NCI-H2196 (cell line): ENCODE results near the gene TOGARAM2.

Experiments
- DNase-seq: peaks from one replicate; lab custom pipeline; 2025; ENCODE audit not compliant: unreplicated experiment; lab: John Stamatoyannopoulos, UW

TOGARAM2 gene

DNA sequence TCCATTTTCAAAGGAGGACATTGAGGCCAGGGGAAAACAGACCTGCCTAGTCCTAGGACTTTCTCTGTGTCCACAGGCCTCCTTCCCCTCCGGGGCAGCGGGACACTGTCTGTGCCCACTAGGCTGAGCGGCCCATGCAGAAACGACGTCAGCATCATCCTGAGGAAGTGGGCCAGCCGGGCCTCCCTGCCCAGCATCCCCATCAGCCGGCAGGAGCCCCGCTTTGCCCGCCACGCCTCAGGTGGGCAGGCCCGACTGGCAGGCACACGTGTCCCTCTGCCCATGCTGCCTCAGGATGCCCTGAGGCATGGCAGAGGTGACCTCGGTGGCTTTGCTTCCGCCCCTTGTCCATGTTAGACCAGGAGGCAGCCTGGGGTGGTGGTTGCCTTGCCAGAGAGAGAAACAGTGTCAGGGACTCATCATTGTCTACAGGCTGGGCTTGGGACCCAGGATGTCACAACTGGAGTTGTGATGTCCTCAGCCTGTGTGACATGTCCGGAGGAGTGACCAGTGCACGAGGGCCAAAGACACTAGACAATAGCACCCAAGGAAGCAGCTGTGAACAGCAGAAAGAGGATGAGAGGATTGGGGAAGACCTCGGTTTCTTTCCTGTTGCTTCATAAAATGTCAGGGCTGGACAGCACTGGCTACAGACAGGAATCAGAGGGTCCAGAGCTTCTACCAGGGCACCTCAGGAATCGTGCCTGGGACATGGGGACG is 36.8 kb downstream of the TOGARAM2 start:
- DNase-seq = no peak

- no peak for DNase-seq
Observed at GRCh38 chr2:29021886-29022285, 40.8 kb downstream of the TOGARAM2 start.

DNA sequence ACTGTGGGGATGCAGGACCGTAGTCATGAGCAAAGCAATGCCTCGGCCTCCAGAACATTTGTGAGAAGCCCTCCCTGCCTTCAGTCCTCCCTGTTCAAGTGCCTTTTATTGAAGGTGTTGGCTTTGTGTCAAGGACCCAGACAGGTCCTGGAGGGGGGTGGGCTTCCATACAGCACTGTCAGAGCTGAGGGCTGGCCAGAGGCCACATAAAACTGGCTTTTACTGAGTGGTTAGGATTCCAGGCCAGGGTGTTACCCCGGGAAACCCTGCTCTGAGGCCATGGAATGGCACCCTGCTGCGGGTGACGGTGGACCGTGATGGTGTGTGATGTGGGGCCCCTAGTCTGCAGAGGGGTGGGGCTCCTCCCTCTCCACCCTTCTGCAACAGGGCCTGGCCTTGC is 41.6 kb downstream of the TOGARAM2 start:
- DNase-seq = no peak

- DNase-seq = no peak
Observed at GRCh38 chr2:29023188-29023587, 42.1 kb downstream of the TOGARAM2 start.

DNA sequence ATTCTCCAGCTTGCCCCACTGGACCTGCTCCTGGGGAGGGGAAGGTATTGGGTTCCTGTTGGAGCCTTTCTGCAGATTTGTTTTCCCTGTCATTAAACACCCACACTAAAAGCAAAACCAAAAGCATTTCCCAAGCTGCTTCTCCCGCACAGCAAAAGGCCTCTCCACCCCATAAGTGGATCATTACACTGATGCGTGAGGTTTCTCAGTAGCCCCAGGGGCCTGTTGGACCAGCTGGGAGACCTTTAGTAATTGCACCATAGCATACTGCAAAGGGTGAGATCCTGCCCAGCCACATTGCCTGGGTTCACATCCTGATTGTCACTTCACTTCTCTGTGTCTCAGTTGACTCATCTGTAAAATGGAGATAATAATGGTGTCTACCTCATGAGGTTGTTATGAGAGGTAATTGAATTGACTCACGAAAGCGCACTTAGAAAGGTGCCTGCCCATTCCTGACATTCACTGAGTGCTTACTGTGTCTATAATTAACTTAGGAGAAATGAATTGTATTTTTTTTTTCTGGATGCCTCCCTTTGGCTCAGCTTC is 43.9 kb downstream of the TOGARAM2 start:
- no peak for DNase-seq

- no peak for DNase-seq
Observed at GRCh38 chr2:29025711-29026110, 44.6 kb downstream of the TOGARAM2 start.

GRCh38 chr2:29031046-29031445 is 49.9 kb downstream of the TOGARAM2 start:
- no peak for DNase-seq

DNA sequence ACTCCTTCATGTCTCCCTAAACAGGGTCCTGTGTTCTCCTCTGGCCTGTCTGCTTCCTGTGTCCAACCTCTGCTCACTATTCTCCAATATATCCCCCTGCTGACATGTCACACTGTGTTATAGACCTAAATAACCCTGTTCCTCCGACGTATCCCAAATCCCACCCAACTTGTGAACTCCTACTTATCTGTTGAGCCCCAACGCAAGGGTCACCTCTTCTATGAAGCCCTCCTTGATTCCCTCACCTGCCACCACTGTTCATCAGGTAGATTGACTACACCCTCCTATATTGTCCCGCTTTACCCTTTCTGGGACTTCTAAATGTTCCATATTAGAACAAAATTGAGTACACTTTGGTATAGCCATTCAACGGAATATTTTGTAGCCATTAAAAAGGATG is 51.1 kb downstream of the TOGARAM2 start:
- no peak for DNase-seq

- no peak for DNase-seq
Observed at GRCh38 chr2:29033172-29033571, 52.1 kb downstream of the TOGARAM2 start.

DNA sequence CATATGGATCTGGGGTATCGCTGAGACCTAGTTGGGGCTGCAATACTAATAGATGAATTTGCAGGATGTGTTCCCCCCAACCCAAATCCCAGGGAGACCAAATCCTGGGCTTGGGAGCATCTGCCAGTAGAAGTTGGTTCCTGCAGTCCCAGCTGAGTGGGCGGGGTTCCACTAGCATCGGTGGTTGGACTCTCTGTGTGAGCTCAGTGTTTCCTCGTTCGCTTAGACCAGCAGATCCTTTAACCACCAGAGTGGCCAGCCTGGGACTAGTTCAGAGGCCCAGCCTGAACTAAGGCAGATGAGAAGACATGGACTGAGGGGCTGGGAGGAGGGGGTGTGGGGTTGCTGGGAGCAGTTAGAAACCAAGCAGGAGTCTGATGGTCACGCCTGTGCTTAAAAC is 52.6 kb downstream of the TOGARAM2 start:
- no peak for DNase-seq

DNA sequence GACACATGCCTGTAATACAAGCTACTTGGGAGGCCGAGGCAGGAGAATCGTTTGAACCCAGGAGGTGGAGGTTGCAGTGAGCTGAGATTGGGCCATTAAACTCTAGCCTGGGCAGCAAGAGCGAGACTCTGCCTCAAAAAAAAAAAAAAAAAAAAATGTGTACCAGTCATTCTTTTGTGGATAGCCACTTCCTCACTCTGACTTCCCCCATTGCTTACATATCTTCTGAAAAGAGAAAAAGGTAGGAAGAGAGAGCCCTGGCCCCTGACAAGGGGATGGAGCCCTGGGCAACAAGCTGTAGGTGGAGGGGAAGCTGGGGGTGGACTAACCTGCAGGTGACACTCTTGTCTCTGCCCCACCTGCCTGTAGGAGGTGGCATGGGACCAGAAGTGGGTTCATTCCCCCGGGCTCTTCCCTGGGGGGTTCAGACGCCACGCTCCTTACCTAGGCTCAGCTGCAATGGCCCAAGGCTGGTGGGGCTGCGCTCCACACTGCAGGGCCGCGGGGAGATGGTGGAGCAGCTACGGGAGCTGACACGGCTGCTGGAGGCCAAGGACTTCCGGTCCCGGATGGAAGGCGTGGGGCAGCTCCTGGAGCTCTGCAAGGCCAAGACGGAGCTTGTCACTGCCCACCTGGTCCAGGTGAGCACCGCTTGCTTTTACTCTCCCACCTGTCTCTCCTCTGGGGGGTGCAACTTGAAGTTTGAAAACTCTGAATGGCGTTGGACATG is 54.1 kb downstream of the TOGARAM2 start:
- DNase-seq = no peak

DNA sequence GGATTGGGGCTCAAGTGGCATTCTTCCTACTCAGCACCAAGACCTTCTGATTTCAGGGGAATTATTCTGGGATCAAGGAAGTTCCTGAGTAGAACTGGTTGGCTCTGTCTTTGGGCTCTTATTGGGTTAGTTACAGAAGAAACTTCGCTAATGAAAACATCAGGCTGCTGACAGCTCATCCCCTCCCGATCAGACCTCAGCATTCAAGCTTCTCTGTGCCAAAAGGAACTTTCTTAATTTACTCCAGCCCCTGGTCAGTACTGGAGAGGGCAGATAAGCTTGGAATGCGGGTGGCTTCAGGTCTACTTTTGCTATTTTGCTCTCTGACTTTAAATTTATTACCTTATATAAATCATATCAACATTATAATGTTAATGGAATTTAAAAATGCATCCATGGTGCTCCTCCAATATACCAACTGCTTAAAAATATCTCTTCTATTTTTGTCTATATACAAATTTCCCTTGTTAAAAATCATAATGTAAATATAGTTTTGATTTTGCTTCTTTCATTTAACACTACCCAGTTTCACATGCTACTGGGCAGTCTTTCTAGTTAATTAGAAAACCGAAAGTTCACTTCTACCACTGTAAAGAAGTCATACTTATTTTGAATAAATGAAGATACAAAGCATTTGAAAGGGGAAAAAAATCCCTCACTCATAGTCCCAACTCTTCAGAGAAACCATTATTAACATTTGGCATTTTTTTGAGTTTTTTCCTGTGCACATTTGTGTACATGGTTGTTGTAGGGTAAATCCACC is 58.8 kb downstream of the TOGARAM2 start:
- DNase-seq = no peak

DNA sequence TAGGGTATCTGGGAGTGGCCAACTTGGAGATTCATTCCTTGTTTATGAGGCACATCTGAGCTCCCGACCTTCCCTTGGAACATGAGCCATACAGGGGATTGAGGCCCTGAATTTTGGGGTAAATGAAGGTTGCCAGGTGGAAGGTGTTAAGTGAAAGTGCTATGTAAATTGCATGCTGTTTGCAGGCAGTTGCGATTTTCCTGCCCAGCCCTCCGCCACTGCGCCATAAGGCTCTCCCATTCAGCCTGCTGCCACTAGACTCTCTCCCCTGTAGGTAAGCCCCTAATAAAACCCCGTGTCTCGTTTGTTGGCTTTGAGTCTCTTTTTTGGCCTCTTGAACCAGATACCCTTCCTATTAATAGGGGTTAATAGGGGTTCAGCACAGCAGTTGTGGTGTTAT is 59.5 kb downstream of the TOGARAM2 start:
- no peak for DNase-seq

- no peak for DNase-seq
Observed at GRCh38 chr2:29041161-29041660, 60.1 kb downstream of the TOGARAM2 start.

- no peak for DNase-seq
Observed at GRCh38 chr2:29042561-29043075, 61.5 kb downstream of the TOGARAM2 start.

DNA sequence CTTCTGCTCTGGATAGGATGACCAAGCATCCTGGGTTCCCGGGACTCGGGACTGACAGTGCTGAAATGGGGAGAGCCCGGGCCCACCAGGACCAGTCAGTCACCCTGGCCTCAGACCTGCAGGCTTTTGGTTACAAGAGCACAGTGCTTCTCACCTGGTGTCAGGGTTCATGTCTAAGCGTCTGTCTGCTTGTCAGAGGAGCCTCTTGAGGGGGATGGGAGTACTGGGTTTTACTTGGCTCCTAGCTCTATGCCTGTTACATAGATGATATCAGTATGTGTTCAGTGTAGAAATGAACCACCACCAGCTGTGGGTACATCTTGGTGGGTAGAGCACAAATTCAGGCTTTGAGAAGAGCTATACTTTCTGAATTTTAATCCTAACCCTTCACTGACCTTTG is 63.4 kb downstream of the TOGARAM2 start:
- DNase-seq = no peak

- no peak for DNase-seq
Observed at GRCh38 chr2:29046321-29046720, 65.2 kb downstream of the TOGARAM2 start.

- no peak for DNase-seq
Observed at GRCh38 chr2:29047083-29047845, 66.2 kb downstream of the TOGARAM2 start.

- DNase-seq = no peak
Observed at GRCh38 chr2:29050591-29050990, 69.5 kb downstream of the TOGARAM2 start.

DNA sequence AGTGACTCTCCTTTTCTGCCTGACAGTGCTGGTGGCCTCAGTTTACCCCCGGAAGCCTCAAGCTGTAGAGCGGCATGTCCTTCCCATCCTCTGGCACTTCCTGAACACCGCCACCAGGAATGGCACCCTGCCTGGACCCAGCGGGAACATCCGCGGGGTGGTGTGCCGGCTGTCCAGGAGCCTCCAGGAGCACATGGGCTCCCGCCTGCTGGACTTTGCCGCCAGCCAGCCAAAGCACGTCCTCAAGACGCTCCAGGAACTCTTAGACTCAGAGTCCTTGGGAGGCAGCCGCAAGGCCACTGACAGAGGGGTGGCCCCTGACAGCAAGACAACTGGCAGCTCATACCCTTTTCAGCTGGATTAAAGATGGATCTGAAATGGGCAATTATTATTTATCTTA is 70.6 kb downstream of the TOGARAM2 start:
- no peak for DNase-seq

- DNase-seq = no peak
Observed at GRCh38 chr2:29052807-29053206, 71.7 kb downstream of the TOGARAM2 start.
